ENCODE results near the gene STK17A.

Gene STK17A

GRCh38 chr7:43666938-43667337, 84.0 kb downstream of the STK17A start:
- TF ChIP-seq REST (IDR thresholded peaks at IDR 0.05; ENCODE audit: low read depth) (no peak), RAD21 (IDR thresholded peaks at IDR 0.05; ENCODE audit: low read depth) (no peak), TEAD4 (IDR thresholded peaks at IDR 0.05) (no peak), USF1 (IDR thresholded peaks at IDR 0.05) (no peak), TAF1 (IDR thresholded peaks at IDR 0.05; ENCODE audit: low read depth) (no peak), NFIC (IDR thresholded peaks at IDR 0.05) (no peak), CEBPB (IDR thresholded peaks at IDR 0.05) (no peak), EGR1 (IDR thresholded peaks at IDR 0.05) (no peak), TCF12 (IDR thresholded peaks at IDR 0.05; ENCODE audit: low read depth) (no peak), MAX (IDR thresholded peaks at IDR 0.05) (no peak), YY1 (IDR thresholded peaks at IDR 0.05; ENCODE audit: low read depth) (no peak), EP300 (IDR thresholded peaks at IDR 0.05; ENCODE audit: borderline replicate concordance) (no peak), FOXM1 (IDR thresholded peaks at IDR 0.05; ENCODE audit: borderline replicate concordance, low read depth) (no peak), CREB1 (IDR thresholded peaks at IDR 0.05; ENCODE audit: low read depth) (no peak), ZBTB7A (IDR thresholded peaks at IDR 0.05; ENCODE audit: low read depth) (no peak)

- TF ChIP-seq EP300 (IDR thresholded peaks at IDR 0.05; ENCODE audit: borderline replicate concordance) (no peak), CREB1 (IDR thresholded peaks at IDR 0.05; ENCODE audit: low read depth) (no peak), NFIC (IDR thresholded peaks at IDR 0.05) (no peak), USF1 (IDR thresholded peaks at IDR 0.05) (no peak), YY1 (IDR thresholded peaks at IDR 0.05; ENCODE audit: low read depth) (no peak)
Observed at GRCh38 chr7:43668035-43668434, 85.1 kb downstream of the STK17A start.

- TF ChIP-seq FOXM1 (IDR thresholded peaks at IDR 0.05; ENCODE audit: borderline replicate concordance, low read depth) (no peak), YY1 (IDR thresholded peaks at IDR 0.05; ENCODE audit: low read depth) (no peak), CREB1 (IDR thresholded peaks at IDR 0.05; ENCODE audit: low read depth) (no peak), ZBTB7A (IDR thresholded peaks at IDR 0.05; ENCODE audit: low read depth) (no peak)
Observed at GRCh38 chr7:43669286-43670081, 86.6 kb downstream of the STK17A start.

- no peak for TF ChIP-seq TAF1 (IDR thresholded peaks at IDR 0.05; ENCODE audit: low read depth)
- TF ChIP-seq FOXM1 (IDR thresholded peaks at IDR 0.05; ENCODE audit: borderline replicate concordance, low read depth): no peak
- no peak for TF ChIP-seq TEAD4 (IDR thresholded peaks at IDR 0.05)
- TF ChIP-seq REST (IDR thresholded peaks at IDR 0.05; ENCODE audit: low read depth): no peak
- no peak for TF ChIP-seq TCF12 (IDR thresholded peaks at IDR 0.05; ENCODE audit: low read depth)
- no peak for TF ChIP-seq EGR1 (IDR thresholded peaks at IDR 0.05)
- no peak for TF ChIP-seq YY1 (IDR thresholded peaks at IDR 0.05; ENCODE audit: low read depth)
- no peak for TF ChIP-seq CREB1 (IDR thresholded peaks at IDR 0.05; ENCODE audit: low read depth)
- no peak for TF ChIP-seq RAD21 (IDR thresholded peaks at IDR 0.05; ENCODE audit: low read depth)
- no peak for TF ChIP-seq NFIC (IDR thresholded peaks at IDR 0.05)
- no peak for TF ChIP-seq ZBTB7A (IDR thresholded peaks at IDR 0.05; ENCODE audit: low read depth)
- TF ChIP-seq EP300 (IDR thresholded peaks at IDR 0.05; ENCODE audit: borderline replicate concordance): no peak
- no peak for TF ChIP-seq CEBPB (IDR thresholded peaks at IDR 0.05)
- TF ChIP-seq MAX (IDR thresholded peaks at IDR 0.05): no peak
- no peak for TF ChIP-seq USF1 (IDR thresholded peaks at IDR 0.05)
Observed at GRCh38 chr7:43671521-43671920, 88.6 kb downstream of the STK17A start.

GRCh38 chr7:43673243-43673976, 90.5 kb downstream of the STK17A start:
- TF ChIP-seq EP300 (IDR thresholded peaks at IDR 0.05; ENCODE audit: borderline replicate concordance) (peak; percentile 58; the same call in 1 of the 2 replicates), FOXM1 (IDR thresholded peaks at IDR 0.05; ENCODE audit: borderline replicate concordance, low read depth) (peak; percentile 44; the same call in 1 of the 2 replicates)

Measured in Ishikawa (cell line).